ENCODE data around the gene TP73. TPM values are rescaled to one million over a fixed set of nuclear protein-coding genes. Genes with fewer than 3 reads are reported as not detected.
A peak's percentile ranks its signal among the peaks of the same experiment; 100 is the strongest.
"Not testable (repeated sequence)": the region's sequence is repeated elsewhere in the genome, so short reads cannot be mapped to it uniquely, and the experiment has no call there.

Gene TP73
- total RNA-seq, 1 donor from 2014 or later: 0.05 TPM

- TF ChIP-seq, protein P1, sequence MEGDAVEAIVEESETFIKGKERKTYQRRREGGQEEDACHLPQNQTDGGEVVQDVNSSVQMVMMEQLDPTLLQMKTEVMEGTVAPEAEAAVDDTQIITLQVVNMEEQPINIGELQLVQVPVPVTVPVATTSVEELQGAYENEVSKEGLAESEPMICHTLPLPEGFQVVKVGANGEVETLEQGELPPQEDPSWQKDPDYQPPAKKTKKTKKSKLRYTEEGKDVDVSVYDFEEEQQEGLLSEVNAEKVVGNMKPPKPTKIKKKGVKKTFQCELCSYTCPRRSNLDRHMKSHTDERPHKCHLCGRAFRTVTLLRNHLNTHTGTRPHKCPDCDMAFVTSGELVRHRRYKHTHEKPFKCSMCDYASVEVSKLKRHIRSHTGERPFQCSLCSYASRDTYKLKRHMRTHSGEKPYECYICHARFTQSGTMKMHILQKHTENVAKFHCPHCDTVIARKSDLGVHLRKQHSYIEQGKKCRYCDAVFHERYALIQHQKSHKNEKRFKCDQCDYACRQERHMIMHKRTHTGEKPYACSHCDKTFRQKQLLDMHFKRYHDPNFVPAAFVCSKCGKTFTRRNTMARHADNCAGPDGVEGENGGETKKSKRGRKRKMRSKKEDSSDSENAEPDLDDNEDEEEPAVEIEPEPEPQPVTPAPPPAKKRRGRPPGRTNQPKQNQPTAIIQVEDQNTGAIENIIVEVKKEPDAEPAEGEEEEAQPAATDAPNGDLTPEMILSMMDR (IDR thresholded peaks at IDR 0.05): no peak
- Mint-ChIP-seq H3K9me3 (ENCODE audit: low read depth) (no peaks in the 10 kb centered on the region), H3K4me1 (ENCODE audit: low read depth) (no peaks in the 10 kb centered on the region), H3K36me3 (ENCODE audit: low read depth) (no peaks in the 10 kb centered on the region), H3K27me3 (ENCODE audit: low read depth) (no peaks in the 10 kb centered on the region), H3K4me3 (ENCODE audit: unreplicated experiment) (no peak overlapping the region), H3K27ac (ENCODE audit: unreplicated experiment) (no peak overlapping the region)
- DNase-seq (ENCODE audit: low spot score): no peak
These were observed 70.5 kb downstream of the TP73 start for GRCh38 chr1:3722846-3723245.

DNA sequence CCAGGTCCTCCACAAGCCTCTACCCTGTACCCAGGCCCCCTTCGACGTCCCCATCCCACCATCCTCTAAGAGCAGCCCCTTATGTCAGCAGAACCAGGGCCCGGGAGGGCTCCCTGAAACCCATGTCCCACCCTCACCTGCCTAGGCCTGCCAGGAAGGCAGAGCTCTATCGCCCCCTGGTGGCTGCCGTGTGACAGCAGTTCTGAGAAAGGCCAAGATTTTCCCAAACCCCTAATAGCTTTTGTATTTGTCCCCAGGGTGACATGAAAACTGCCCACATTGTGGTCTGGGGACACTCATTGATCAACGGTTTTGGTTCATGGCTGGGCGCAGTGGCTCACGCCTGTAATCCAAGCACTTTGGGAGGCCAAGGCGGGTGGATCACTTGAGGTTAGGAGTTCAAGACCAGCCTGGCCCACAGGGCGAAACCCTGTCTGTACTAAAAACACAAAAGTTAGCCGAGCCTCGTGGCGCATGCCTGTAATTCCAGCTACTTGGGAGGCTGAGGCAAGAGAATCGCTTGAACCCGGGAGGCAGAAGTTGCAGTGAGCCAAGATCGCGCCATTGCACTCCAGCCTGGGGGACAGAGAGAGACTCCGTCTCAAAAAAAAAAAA is 72.2 kb downstream of the TP73 start:
- H3K4me1 Mint-ChIP-seq (ENCODE audit: low read depth); H3K4me3 Mint-ChIP-seq (ENCODE audit: unreplicated experiment); H3K27me3 Mint-ChIP-seq (ENCODE audit: low read depth); H3K27ac Mint-ChIP-seq (ENCODE audit: unreplicated experiment); DNase-seq (ENCODE audit: low spot score); H3K9me3 Mint-ChIP-seq (ENCODE audit: low read depth); H3K36me3 Mint-ChIP-seq (ENCODE audit: low read depth): not testable (repeated sequence)
- TF ChIP-seq, protein P1 (IDR thresholded peaks at IDR 0.05): peak; percentile 93

GRCh38 chr1:3725366-3725765 is 73.0 kb downstream of the TP73 start:
- DNase-seq (ENCODE audit: low spot score): no peak
- TF ChIP-seq, protein P1 (IDR thresholded peaks at IDR 0.05): no peak
- no peak overlapping the region for H3K27ac Mint-ChIP-seq (ENCODE audit: unreplicated experiment)
- H3K4me3 Mint-ChIP-seq (ENCODE audit: unreplicated experiment): no peak overlapping the region
- no peaks in the 10 kb centered on the region for H3K9me3 Mint-ChIP-seq (ENCODE audit: low read depth)
- H3K27me3 Mint-ChIP-seq (ENCODE audit: low read depth): peaks cover 9% of the 10 kb centered on the region
- H3K4me1 Mint-ChIP-seq (ENCODE audit: low read depth): no peaks in the 10 kb centered on the region
- H3K36me3 Mint-ChIP-seq (ENCODE audit: low read depth): no peaks in the 10 kb centered on the region

GRCh38 chr1:3727042-3727824 is 74.9 kb downstream of the TP73 start:
- H3K4me1 Mint-ChIP-seq (ENCODE audit: low read depth): peaks cover 4% of the 10 kb centered on the region
- no peak overlapping the region for H3K4me3 Mint-ChIP-seq (ENCODE audit: unreplicated experiment)
- H3K9me3 Mint-ChIP-seq (ENCODE audit: low read depth): no peaks in the 10 kb centered on the region
- H3K36me3 Mint-ChIP-seq (ENCODE audit: low read depth): no peaks in the 10 kb centered on the region
- no peak for DNase-seq (ENCODE audit: low spot score)
- TF ChIP-seq, protein P1 (IDR thresholded peaks at IDR 0.05): peak; percentile 73
- peaks cover 12% of the 10 kb centered on the region for H3K27me3 Mint-ChIP-seq (ENCODE audit: low read depth)
- H3K27ac Mint-ChIP-seq (ENCODE audit: unreplicated experiment): no peak overlapping the region

DNA sequence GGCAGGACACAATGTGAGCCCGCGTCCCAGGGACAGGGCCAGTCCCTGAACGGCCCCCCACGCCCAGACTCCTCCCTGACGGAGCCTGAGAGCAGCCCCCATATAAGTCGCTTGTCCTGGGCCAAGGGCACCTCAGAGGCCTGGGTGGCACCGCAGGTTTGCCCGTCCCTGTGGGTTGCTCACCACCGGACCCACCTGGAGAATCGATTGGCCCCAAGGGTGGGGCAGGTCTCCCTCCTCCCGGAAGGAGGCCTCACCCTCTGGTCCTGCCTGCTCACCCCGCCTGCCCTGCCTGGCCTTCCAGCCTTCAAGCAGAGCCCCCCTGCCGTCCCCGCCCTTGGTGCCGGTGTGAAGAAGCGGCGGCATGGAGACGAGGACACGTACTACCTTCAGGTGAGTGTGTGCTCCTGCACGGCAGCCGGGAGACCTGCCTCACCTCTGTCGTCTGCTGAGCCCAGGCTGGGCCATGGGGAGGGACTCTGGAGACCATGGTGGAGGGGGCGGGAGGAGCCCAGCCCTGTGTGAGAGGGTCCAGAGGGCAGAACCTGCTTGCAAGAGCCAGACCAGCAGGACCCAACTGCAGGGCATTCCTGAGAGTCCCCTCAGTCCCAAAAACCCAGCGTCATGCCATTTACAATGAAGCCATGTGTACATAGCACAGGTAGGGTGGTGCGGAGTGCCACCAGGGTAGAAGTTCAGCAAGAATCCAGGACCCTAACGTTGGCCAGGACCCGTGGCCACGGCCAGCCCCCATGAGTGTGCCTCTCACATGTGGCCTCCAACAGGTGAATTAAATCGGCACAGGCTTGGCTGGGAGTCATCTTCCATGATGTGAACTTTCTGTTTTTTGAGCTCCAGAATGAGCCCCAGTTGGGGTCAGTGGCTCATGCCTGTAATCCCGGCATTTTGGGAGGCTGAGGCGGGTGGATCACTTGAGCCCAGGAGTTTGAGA is 75.8 kb downstream of the TP73 start:
- H3K9me3 Mint-ChIP-seq (ENCODE audit: low read depth): no peaks in the 10 kb centered on the region
- DNase-seq (ENCODE audit: low spot score): no peak
- H3K27me3 Mint-ChIP-seq (ENCODE audit: low read depth): peaks cover 12% of the 10 kb centered on the region
- no peak overlapping the region for H3K4me3 Mint-ChIP-seq (ENCODE audit: unreplicated experiment)
- TF ChIP-seq, protein P1 (IDR thresholded peaks at IDR 0.05): no peak
- no peaks in the 10 kb centered on the region for H3K36me3 Mint-ChIP-seq (ENCODE audit: low read depth)
- peaks cover 4% of the 10 kb centered on the region for H3K4me1 Mint-ChIP-seq (ENCODE audit: low read depth)
- H3K27ac Mint-ChIP-seq (ENCODE audit: unreplicated experiment): no peak overlapping the region
